SH-SY5Y (cell line): ENCODE data around the gene CNTN2.

ENCODE experiments used
- GATA2 ChIP-seq: IDR thresholded peaks from 2 replicates; pipeline ENCODE4 v1.6.1; 2011; ENCODE audit warnings: mild to moderate bottlenecking, low read depth, low read length
- GATA3 ChIP-seq: IDR thresholded peaks from 2 replicates; pipeline ENCODE4 v1.6.1; 2011; ENCODE audit warnings: low read depth, mild to moderate bottlenecking, low read length, moderate library complexity

GRCh38 chr1:205061665-205062069 lies 18.7 kb downstream of the CNTN2 start:
- TF ChIP-seq GATA2: no peak
- no peak for TF ChIP-seq GATA3
